Heart right ventricle (tissue), 16 donors: Measurements from ENCODE around the gene TPRX1. TPM values are rescaled to one million over a fixed set of nuclear protein-coding genes. Genes with fewer than 3 reads are reported as not detected.
"Not testable (repeated sequence)": the region's sequence is repeated elsewhere in the genome, so short reads cannot be mapped to it uniquely, and the experiment has no call there.

Experiments
- ATAC-seq, 8 donors: fragments of 200-7000 bp; cut with Tn5 transposase; one replicate each; pipeline ENCODE4 v1.9.1; 2020; ENCODE audit warnings: mild to moderate bottlenecking in 8 of 8, moderate library complexity in 8 of 8, moderate number of reproducible peaks in 1 of 8
- DNase-seq, 2 donors: peaks; one replicate each; pipeline ENCODE4 v3.0.0-alpha.2; 2020
- H3K27ac ChIP-seq, 10 donors: fragments of 200-600 bp; sonication (generic) in 2 of 10; one replicate each; pipeline versions ENCODE4 v1.5.0 to v1.8.0; 2020 to 2022; ENCODE audit warnings: mild to moderate bottlenecking in 3 of 10
- H3K27me3 ChIP-seq, 7 donors: fragments of 200-600 bp; one replicate each; pipeline ENCODE4 v1.8.0; 2021 to 2022; ENCODE audit warnings: mild to moderate bottlenecking in 2 of 7
- H3K36me3 ChIP-seq, 9 donors: fragments of 200-600 bp; sonication (generic) in 1 of 9; one replicate each; pipeline versions ENCODE4 v1.5.0 to v1.8.0; 2020 to 2022; ENCODE audit warnings: mild to moderate bottlenecking in 2 of 9
- H3K4me1 ChIP-seq, 9 donors: fragments of 200-600 bp; sonication (generic) in 1 of 9; one replicate each; pipeline versions ENCODE4 v1.5.0 to v1.8.0; 2020 to 2022; ENCODE audit warnings: mild to moderate bottlenecking in 4 of 9
- H3K4me3 ChIP-seq, 10 donors: fragments of 200-600 bp; sonication (generic) in 2 of 10; one replicate each; pipeline versions ENCODE4 v1.5.0 to v1.8.0; 2020 to 2022; ENCODE audit warnings: mild to moderate bottlenecking in 7 of 10, moderate library complexity in 2 of 10
- H3K9me3 ChIP-seq, 11 donors: fragments of 200-600 bp in 10 of 11; sonication (generic) in 2 of 11; one replicate each; pipeline versions ENCODE4 v1.5.0 to v1.8.0; 2013 to 2022; ENCODE audit warnings: mild to moderate bottlenecking in 2 of 11, control low read depth in 1 of 11, moderate library complexity in 1 of 11
- WGBS, 2 donors: extraction: QIAGEN DNeasy Blood & Tissue Kit; methylation state at CpG; one replicate each; pipeline ENCODE4 v1.1.7; 2013; ENCODE audit warnings: inconsistent platforms in 1 of 2; 5-methylcytosine and 5-hydroxymethylcytosine counted together
- intact Hi-C, 10 donors: fragments of 100-400 bp; cut with DNase I; formaldehyde crosslinking; loops; one replicate each; pipeline versions ENCODE4 v1.11.1 to v1.14.2; 2022
- polyA plus RNA-seq, 2 donors: library from polyadenylated mRNA; stranded (reverse); fragments of 200-250 nt; gene quantifications; one replicate each; pipeline ENCODE4 v1.2.3, GENCODE V29; 2013
- total RNA-seq, 10 donors: library from RNA; stranded (reverse); fragmentation: NEBNext Ultra II Directional in 3 of 10; extraction: Animal tissue kit (Norgen Biotek cat#: 25700) in 3 of 10; gene quantifications; one replicate each; pipeline versions ENCODE4 v1.2.1 to v1.2.4, GENCODE V29; 2021 to 2023
- TF ChIP-seq, protein P1 (sequence below), 9 donors: fragments of 200-600 bp; sonication (generic) in 2 of 9; IDR thresholded peaks; one replicate each; pipeline versions ENCODE4 v1.5.0 to v1.8.0; 2021 to 2022; ENCODE audit warnings: antibody characterized with exemption in 9 of 9, mild to moderate bottlenecking in 5 of 9, moderate library complexity in 1 of 9
- donor health status: Arrhythmogenic right ventricular cardiomyopathy.
- donor health status: ischemic (EF 13 %, LVEDD 7.1; RV severe dilation, severe dysfunction).
- donor health status: healthy with polysubstance abuse.
- donor health status: DM: no; HTN: yes; CAD: no.
- donor health status: DM: no; HTN: no; CAD: no.
- donor health status: ischemic (EF 25% LVEDD 6.9; RV normal size, moderate dysfunction).
- donor health status: ischemic (EF 25% LVEDD 5.7; RV mildly dilated, moderate dysfunction).
- donor health status: healthy.
- donor health status: DM: yes; HTN: yes; CAD: no.
- donor health status: Ischemic cardiomyopathy.
- donor health status: ischemic (EF 35%, LVEDD 5.7; RV mildly dilated, moderate dysfunction).
- donor health status: nonischemic (EF 11% LVEDD 7.7; RV severe dilation, severe dysfunction).
- donor health status: DM: yes; HTN: yes; CAD: no.
- donor health status: PGD.
- donor health status: ischemic (EF 29% LVEDD 5.4; RV normal size, mild dysfunction).
- donor health status: nonischemic (EF 23%, LVEDD 6.1; RV moderate dilation, normal function).

Gene TPRX1
- total and polyA plus RNA-seq, 12 donors = not detected

GRCh38 chr19:47794526-47794925, 9.8 kb downstream of the TPRX1 start:
- Histone ChIP-seq H3K27me3 (peaks cover 0 to 5% (median 0%) of the 10 kb centered on the region in 7 donors), H3K36me3 (no peaks in the 10 kb centered on the region), H3K9me3 (peaks cover 0 to 8% (median 0%) of the 10 kb centered on the region in 11 donors), H3K4me3 (no peak overlapping the region), H3K27ac (no peak overlapping the region), H3K4me1 (peaks cover 0 to 3% (median 0%) of the 10 kb centered on the region in 9 donors)
- TF ChIP-seq, protein P1, sequence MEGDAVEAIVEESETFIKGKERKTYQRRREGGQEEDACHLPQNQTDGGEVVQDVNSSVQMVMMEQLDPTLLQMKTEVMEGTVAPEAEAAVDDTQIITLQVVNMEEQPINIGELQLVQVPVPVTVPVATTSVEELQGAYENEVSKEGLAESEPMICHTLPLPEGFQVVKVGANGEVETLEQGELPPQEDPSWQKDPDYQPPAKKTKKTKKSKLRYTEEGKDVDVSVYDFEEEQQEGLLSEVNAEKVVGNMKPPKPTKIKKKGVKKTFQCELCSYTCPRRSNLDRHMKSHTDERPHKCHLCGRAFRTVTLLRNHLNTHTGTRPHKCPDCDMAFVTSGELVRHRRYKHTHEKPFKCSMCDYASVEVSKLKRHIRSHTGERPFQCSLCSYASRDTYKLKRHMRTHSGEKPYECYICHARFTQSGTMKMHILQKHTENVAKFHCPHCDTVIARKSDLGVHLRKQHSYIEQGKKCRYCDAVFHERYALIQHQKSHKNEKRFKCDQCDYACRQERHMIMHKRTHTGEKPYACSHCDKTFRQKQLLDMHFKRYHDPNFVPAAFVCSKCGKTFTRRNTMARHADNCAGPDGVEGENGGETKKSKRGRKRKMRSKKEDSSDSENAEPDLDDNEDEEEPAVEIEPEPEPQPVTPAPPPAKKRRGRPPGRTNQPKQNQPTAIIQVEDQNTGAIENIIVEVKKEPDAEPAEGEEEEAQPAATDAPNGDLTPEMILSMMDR (IDR thresholded peaks at IDR 0.05) = no peak
- 80 to 83% methylated on average over 18 of the region's 18 CpGs for WGBS, 2 donors
- ATAC-seq = no peak
- no peak for DNase-seq
- intact Hi-C loops = loop anchor here in 2 of 10 donors (5.0 to 10.0 kb wide), 2 partner anchors 70 to 82 kb away; partner anchors contain the start of gene EHD2 (in 1 of the 2)

DNA sequence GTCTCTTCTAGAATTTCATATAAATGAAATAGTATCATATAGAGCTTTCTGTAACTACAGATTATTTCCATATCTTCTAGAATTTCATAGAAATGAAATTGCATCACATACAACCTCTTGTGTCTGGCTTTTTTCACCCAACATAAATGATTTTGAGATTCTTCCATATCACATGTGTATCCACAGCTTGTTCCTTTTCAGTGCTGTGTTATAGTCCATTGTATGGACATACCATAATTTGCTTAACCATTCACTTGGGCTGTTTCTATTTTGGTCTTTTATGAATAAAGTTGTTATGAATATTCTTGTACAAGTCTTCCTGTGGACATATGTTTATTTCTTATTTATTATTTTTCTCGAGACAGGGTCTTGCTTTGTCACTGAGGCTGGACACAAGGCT, 11.7 kb downstream of the TPRX1 start:
- no peak overlapping the region for H3K4me3 ChIP-seq
- TF ChIP-seq, protein P1 (IDR thresholded peaks at IDR 0.05) = no peak
- no peaks in the 10 kb centered on the region for H3K27me3 ChIP-seq
- peaks cover 0 to 8% (median 0%) of the 10 kb centered on the region in 11 donors for H3K9me3 ChIP-seq
- 95 to 100% methylated on average over 1 of the region's 1 CpG for WGBS, 2 donors
- intact Hi-C loops = loop anchor here in 2 of 10 donors (5.0 to 10.0 kb wide), 2 partner anchors 72 to 80 kb away; partner anchors contain the start of gene EHD2 (in 1 of the 2)
- H3K4me1 ChIP-seq = peaks cover 0 to 11% (median 0%) of the 10 kb centered on the region in 9 donors
- no peak for DNase-seq
- no peak overlapping the region for H3K27ac ChIP-seq
- H3K36me3 ChIP-seq = peaks cover 0 to 7% (median 0%) of the 10 kb centered on the region in 9 donors
- ATAC-seq = no peak

DNA sequence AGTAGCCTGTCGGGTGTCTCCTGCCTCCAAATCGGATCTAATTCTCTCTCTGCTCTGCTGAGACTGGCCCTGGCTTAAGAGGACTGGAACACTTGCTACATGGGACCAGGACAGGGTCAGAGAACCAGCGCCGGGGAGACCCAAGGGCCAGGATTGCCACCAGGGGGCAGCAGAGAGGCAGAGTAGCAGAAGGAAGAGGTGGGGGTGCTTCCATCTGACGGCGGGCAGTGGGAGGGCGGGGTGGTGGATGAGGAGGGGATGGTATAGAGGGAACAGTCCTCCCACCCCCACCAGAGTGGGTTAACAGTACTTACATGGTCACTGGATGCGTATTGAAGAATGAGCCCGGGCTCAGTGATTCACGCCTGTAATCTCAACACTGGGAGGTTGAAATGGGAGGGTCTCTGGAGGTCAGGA, 13.9 kb downstream of the TPRX1 start:
- no peaks in the 10 kb centered on the region for H3K27me3 ChIP-seq
- 13 to 16% methylated on average over 10 of the region's 10 CpGs for WGBS, 2 donors
- peaks cover 0 to 15% (median 0%) of the 10 kb centered on the region in 9 donors for H3K4me1 ChIP-seq
- no peak overlapping the region for H3K4me3 ChIP-seq
- peak; percentile 80 to 88 for DNase-seq
- peaks cover 0 to 8% (median 0%) of the 10 kb centered on the region in 11 donors for H3K9me3 ChIP-seq
- peak; percentile 40 to 81 (median 66) for ATAC-seq
- intact Hi-C loops = loop anchor here in 2 of 10 donors (5.0 to 10.0 kb wide), 2 partner anchors 74 to 78 kb away; partner anchors contain the start of gene EHD2 (in 1 of the 2)
- no peak overlapping the region for H3K27ac ChIP-seq
- TF ChIP-seq, protein P1 (IDR thresholded peaks at IDR 0.05) = peak; percentile 73 to 87 (median 84)
- H3K36me3 ChIP-seq = peaks cover 0 to 30% (median 12%) of the 10 kb centered on the region in 9 donors

DNA sequence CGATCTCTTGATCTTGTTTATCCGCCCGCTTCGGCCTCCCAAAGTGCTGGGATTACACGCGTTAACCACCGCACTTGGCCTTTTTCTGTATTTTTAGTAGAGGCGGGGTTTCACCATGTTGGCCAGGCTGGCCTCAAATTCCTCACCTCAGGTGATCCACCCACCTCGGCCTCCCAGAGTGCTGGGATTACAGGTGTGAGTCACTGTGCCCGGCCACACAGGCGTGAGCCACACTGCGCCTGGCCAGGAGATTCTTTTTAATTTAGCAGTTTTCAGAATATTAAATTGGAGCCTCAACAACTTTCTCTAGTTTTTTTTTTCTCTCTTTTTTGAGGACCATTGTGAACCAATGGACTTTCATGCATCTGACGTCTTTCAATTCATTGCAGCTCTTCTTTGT, 14.5 kb downstream of the TPRX1 start:
- intact Hi-C loops = loop anchor here in 8 of 10 donors (1.0 to 10.0 kb wide), 8 partner anchors 23 to 83 kb away; partner anchors contain the start of gene EHD2 (in 5 of the 8)
- not testable (repeated sequence) for H3K9me3 ChIP-seq, H3K27ac ChIP-seq, H3K4me3 ChIP-seq, H3K27me3 ChIP-seq, DNase-seq, ATAC-seq
- Histone ChIP-seq H3K36me3 (peaks cover 0 to 35% (median 18%) of the 10 kb centered on the region in 9 donors), H3K4me1 (peaks cover 0 to 15% (median 0%) of the 10 kb centered on the region in 9 donors)
- WGBS, 2 donors = 94 to 95% methylated on average over 13 of the region's 13 CpGs

DNA sequence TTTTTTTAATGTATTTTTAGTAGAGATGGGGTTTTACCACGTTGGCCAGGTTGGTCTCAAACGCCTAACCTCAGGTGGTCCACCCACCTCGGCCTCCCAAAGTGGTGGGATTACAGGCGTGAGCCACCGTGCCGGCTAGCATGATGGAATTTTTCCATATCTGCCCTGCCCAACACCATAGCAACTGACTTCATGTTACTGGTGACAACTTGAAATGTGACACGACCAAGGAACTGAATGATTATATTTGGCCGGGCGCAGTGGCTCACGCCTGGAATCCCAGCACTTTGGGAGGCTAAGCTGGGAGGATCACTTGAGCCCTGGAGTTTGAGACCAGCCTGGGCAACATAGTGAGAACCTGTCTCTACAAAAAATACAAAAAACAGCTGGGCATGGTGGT, 17.0 kb downstream of the TPRX1 start:
- not testable (repeated sequence) for H3K27me3 ChIP-seq, DNase-seq, ATAC-seq, H3K4me3 ChIP-seq, H3K9me3 ChIP-seq
- Histone ChIP-seq H3K4me1 (peaks cover 0 to 30% (median 13%) of the 10 kb centered on the region in 9 donors), H3K27ac (peak overlapping the region in 2 of 10 donors; percentile 5 to 26), H3K36me3 (peaks cover 0 to 61% (median 34%) of the 10 kb centered on the region in 9 donors)
- WGBS, 2 donors = 67% methylated on average over 10 of the region's 10 CpGs
- intact Hi-C loops = loop anchor here in 5 of 10 donors (5.0 kb wide), 3 partner anchors 70 to 80 kb away; partner anchors contain the start of gene EHD2 (in 3 of the 5)
